H1 (cell line): ENCODE data around the gene COL28A1. TPM values are rescaled to one million over a fixed set of nuclear protein-coding genes. Genes with fewer than 3 reads are reported as not detected.

Experiments
- BRCA1 ChIP-seq: IDR thresholded peaks from 2 replicates; pipeline ENCODE4 v1.6.1; 2012; ENCODE audit warnings: low read depth, low read length, improper control_type of control experiment
- CEBPB ChIP-seq: IDR thresholded peaks from 2 replicates; pipeline ENCODE4 v1.6.1; 2012; ENCODE audit warnings: low read depth, low read length
- CHD2 ChIP-seq: IDR thresholded peaks from 2 replicates; pipeline ENCODE4 v1.6.1; 2012; ENCODE audit warnings: low read length, improper control_type of control experiment
- CHD7 ChIP-seq: fragments of 300-600 bp; sonication (generic); IDR thresholded peaks from 2 replicates; pipeline ENCODE4 v1.7.1; 2012; ENCODE audit warnings: low read length, moderate library complexity, mild to moderate bottlenecking, inconsistent platforms; ENCODE audit not compliant: insufficient replicate concordance
- EGR1 ChIP-seq: IDR thresholded peaks from 2 replicates; pipeline ENCODE4 v1.6.1; 2011; ENCODE audit warnings: low read depth, low read length, borderline replicate concordance
- HDAC6 ChIP-seq: IDR thresholded peaks from one replicate; pipeline ENCODE4 v1.7.1; 2012; ENCODE audit warnings: low read depth, mild to moderate bottlenecking, inconsistent platforms, low read length, moderate library complexity
- NRF1 ChIP-seq: IDR thresholded peaks from 2 replicates; pipeline ENCODE4 v1.6.1; 2011; ENCODE audit warnings: mild to moderate bottlenecking, low read depth, low read length, improper control_type of control experiment
- POLR2AphosphoS5 ChIP-seq: IDR thresholded peaks from 2 replicates; pipeline ENCODE4 v1.6.1; 2011; ENCODE audit warnings: low read depth, low read length
- RAD21 ChIP-seq, 2 experiments: IDR thresholded peaks in 1 of 2; conservative IDR thresholded peaks in 1 of 2; 2 replicates each; pipeline ENCODE4 v1.6.1; 2011; ENCODE audit warnings: low read depth in 2 of 2, low read length in 2 of 2, improper control_type of control experiment in 1 of 2, inconsistent platforms in 1 of 2, mild to moderate bottlenecking in 1 of 2, moderate library complexity in 1 of 2
- RNF2 ChIP-seq: fragments of 200-900, 300-1000 bp; sonication (generic); IDR thresholded peaks from 2 replicates; pipeline ENCODE4 v1.7.1; 2016; ENCODE audit warnings: borderline replicate concordance, low read depth, mild to moderate bottlenecking, antibody characterized with exemption, low read length; ENCODE audit not compliant: poor library complexity, severe bottlenecking; ENCODE audit errors: missing control alignments
- SIRT6 ChIP-seq: IDR thresholded peaks from one replicate; pipeline ENCODE4 v1.7.1; 2012; ENCODE audit warnings: low read length, inconsistent platforms
- SP2 ChIP-seq: IDR thresholded peaks from 2 replicates; pipeline ENCODE4 v1.6.1; 2012; ENCODE audit warnings: mild to moderate bottlenecking, low read length, inconsistent platforms
- SP4 ChIP-seq: IDR thresholded peaks from 2 replicates; pipeline ENCODE4 v1.6.1; 2012; ENCODE audit warnings: low read length, inconsistent platforms
- polyA plus RNA-seq, 7 experiments: library from polyadenylated mRNA; depleted of rRNA in 3 of 7; stranded (reverse) in 5 of 7; unstranded in 2 of 7; fragments of >200 nt in 5 of 7; fragments of 200-250 nt in 2 of 7; gene quantifications; 1 replicate in 5 of 7; 2 replicates in 1 of 7; 4 replicates in 1 of 7; pipeline versions ENCODE4 v1.2.1 to v1.2.3, GENCODE V29; 2011 to 2013; ENCODE audit warnings: missing spikeins in 2 of 7, mixed read lengths in 2 of 7
- total RNA-seq: library from RNA; stranded (reverse); fragmentation: NEBNext Ultra II Directional; extraction: Animal tissue kit (Norgen Biotek cat#: 25700); gene quantifications from 2 replicates; pipeline ENCODE4 v1.2.1, GENCODE V29; 2021

COL28A1 gene
- total and polyA plus RNA-seq, 2 of the 8 experiments (the other 6 are each of a cell fraction or from before 2014, with no cell fraction given) = 0.22 to 0.38 TPM

GRCh38 chr7:7489546-7489945 lies 46.1 kb downstream of the COL28A1 start (continued):
- TF ChIP-seq CHD7 (no peak), SP2 (no peak), RAD21 (IDR thresholded peaks at IDR 0.05 in 1 of 2, conservative IDR thresholded peaks at IDR 0.05 in 1 of 2; ENCODE audit: low read depth in 2 of 2, low read length in 2 of 2) (no peak), POLR2AphosphoS5 (no peak), SIRT6 (no peak), EGR1 (no peak), RNF2 (no peak), SP4 (no peak), HDAC6 (no peak), BRCA1 (no peak), CHD2 (no peak), NRF1 (no peak), CEBPB (no peak)
